Hematopoietic multipotent progenitor cell treated with erythropoietin and hydrocortisone succinate and interleukin-3 and kit ligand, for 8 days (in vitro differentiated cells): Measurements from ENCODE around the gene POR.
A peak's percentile ranks its signal among the peaks of the same experiment; 100 is the strongest.
"Not testable (repeated sequence)": the region's sequence is repeated elsewhere in the genome, so short reads cannot be mapped to it uniquely, and the experiment has no call there.

Experiments used
- DNase-seq: peaks from one replicate; pipeline ENCODE4 v3.0.0-alpha.2; 2015

The POR gene

GRCh38 chr7:75914655-75915415 lies at the start of gene POR:
TSS of gene POR (plus strand) at chr7:75915155. CDS start at chr7:75954002, 38,847 bp downstream.
- DNase-seq, result peak; percentile 90

- no peak for DNase-seq
Observed at GRCh38 chr7:75866114-75866488, 48.9 kb upstream of the POR start.

GRCh38 chr7:75866489-75867389 lies 48.2 kb upstream of the POR start:
- peak; percentile 65 for DNase-seq

- DNase-seq, result no peak
Observed at GRCh38 chr7:75867390-75867717, 47.6 kb upstream of the POR start.

GRCh38 chr7:75868153-75868552 lies 46.8 kb upstream of the POR start:
- DNase-seq, result no peak

GRCh38 chr7:75869776-75870379 lies 45.1 kb upstream of the POR start:
- no peak for DNase-seq

- DNase-seq, result no peak
Observed at GRCh38 chr7:75870557-75871161, 44.3 kb upstream of the POR start.

- DNase-seq, result no peak
Observed at GRCh38 chr7:75872073-75872782, 42.7 kb upstream of the POR start.

GRCh38 chr7:75874180-75874579 lies 40.8 kb upstream of the POR start:
- not testable (repeated sequence) for DNase-seq

- DNase-seq, result no peak
Observed at GRCh38 chr7:75875113-75876080, 39.6 kb upstream of the POR start.

- DNase-seq, result no peak
Observed at GRCh38 chr7:75876126-75876881, 38.7 kb upstream of the POR start.

- DNase-seq, result no peak
Observed at GRCh38 chr7:75878312-75878768, 36.6 kb upstream of the POR start.

- DNase-seq, result peak; percentile 93
Observed at GRCh38 chr7:75878769-75879611, 36.0 kb upstream of the POR start, which contains the start of gene RHBDD2. TSS of gene RHBDD2 (plus strand) at chr7:75879034. CDS start at chr7:75879083, 49 bp downstream.

- peak; percentile 53 for DNase-seq
Observed at GRCh38 chr7:75879771-75880184, 35.2 kb upstream of the POR start.

GRCh38 chr7:75880242-75880641 lies 34.7 kb upstream of the POR start:
- no peak for DNase-seq

- no peak for DNase-seq
Observed at GRCh38 chr7:75881436-75882095, 33.4 kb upstream of the POR start.

GRCh38 chr7:75883265-75883824 lies 31.6 kb upstream of the POR start:
- not testable (repeated sequence) for DNase-seq

- peak; percentile 80 for DNase-seq
Observed at GRCh38 chr7:75884476-75884875, 30.5 kb upstream of the POR start.
